GM18951 (cell line): Measurements from ENCODE around the gene GABRB1.
"Not testable (repeated sequence)": the region's sequence is repeated elsewhere in the genome, so short reads cannot be mapped to it uniquely, and the experiment has no call there.

Experiments used
- POLR2A ChIP-seq: IDR thresholded peaks from 4 replicates; pipeline ENCODE4 v1.6.1; 2011; ENCODE audit warnings: mild to moderate bottlenecking; ENCODE audit not compliant: insufficient read length, insufficient read depth; ENCODE audit errors: extremely low read depth
- in situ Hi-C: fragments of 300-500 bp; cut with MboI; formaldehyde crosslinking; loops from one replicate; pipeline ENCODE4 v1.12.0; 2022; ENCODE audit warnings: low sequenced_read_pairs, mixed read lengths, inconsistent platforms; ENCODE audit not compliant: unreplicated experiment

Gene GABRB1

DNA sequence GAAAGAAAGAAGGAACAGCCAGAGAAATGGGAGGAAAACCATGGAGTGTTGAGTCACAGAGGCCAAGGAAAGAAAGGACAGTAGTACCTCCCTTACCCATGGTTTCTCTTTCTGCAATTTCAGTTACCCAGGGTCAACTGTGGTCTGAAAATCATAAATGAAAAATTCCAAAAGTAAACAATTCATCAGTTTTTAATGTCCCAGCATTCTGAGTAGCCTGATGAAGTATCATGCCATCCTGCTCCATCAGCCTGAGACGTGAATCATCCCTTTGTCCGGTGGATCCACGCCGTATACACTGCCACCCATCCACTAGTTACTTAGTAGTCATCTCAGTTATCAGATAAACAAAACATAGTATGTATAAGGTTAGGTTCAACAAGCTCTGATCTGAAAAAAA lies 318.0 kb downstream of the GABRB1 start:
- in situ Hi-C loops: no loop called here
- no peak for TF ChIP-seq POLR2A

DNA sequence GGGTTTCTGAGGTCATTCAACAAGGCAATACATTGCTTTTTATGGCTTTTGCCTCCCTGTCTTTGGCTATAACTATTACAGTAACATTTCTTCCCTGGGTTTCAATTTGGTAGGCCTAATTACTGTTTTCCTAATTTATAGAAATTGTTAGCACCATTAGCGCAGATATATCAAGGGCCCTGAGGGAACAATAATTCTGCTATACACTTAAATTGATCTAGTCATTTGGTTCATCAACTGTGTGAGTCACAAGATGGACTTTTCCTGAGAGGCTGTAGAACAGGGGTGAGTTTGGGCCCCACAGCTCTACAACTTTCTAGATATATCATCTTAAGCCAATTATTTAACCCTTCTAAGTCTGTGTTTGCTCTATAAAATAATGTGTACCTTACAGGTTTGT lies 324.2 kb downstream of the GABRB1 start:
- TF ChIP-seq POLR2A: no peak
- in situ Hi-C loops: no loop called here

DNA sequence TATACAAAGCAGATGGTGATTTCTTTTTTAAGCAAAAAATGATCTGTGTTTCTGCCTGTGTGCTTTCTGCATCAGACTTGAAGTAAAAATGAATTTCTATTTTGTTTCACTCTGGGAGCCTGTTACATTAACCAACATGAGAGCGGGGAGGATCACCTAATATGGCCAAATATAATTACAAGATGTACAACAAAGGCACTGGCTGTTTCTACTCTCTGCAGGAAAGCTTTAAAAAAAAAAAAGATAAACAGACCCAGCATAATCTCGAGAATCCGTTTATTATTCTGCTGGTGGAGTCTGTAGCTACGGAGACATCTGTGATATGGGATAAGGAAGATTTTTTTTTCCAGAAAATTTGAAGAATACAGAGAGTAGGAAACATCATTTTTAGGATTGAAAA lies 328.5 kb downstream of the GABRB1 start:
- no peak for TF ChIP-seq POLR2A
- in situ Hi-C loops: no loop called here

DNA sequence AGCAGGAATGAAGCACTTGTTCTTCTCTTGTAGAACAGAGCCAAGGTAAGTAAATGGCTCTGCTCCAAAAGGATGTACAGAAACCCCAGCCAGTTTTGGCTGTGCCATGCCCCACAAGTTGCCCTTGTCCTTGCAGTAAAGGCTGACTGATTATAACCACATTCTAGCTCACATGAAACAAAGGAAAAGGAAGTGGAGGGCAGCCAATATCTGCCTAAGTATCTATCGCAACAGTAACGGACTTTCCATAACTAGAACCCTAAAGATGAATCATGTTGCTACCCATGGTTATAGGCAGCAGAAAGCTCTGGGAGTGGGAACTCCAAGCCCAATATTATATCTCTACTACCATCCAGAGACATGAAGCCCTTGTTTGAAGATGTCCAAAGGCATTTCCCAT lies 336.4 kb downstream of the GABRB1 start:
- in situ Hi-C loops: no loop called here

DNA sequence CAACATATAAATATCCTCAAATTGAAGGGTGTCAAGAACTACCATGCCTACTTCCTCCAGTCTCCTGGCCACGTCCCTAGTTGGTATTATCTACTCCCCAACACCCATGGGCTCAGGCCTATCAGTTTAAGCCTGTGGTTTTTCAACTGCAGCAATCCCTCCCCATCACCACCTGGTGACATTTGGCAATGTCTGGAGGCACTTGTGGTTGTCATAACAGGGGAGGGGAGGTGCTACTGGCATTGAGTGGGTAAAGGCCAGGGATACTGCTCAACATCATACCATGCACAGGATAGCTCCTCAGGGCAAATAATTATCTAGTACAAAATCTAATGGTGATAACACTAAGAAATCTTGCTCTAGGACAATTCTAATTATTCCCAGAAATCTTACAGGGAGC lies 336.8 kb downstream of the GABRB1 start:
- in situ Hi-C loops: no loop called here

More for the DNA sequence above, 336.4 kb downstream of the GABRB1 start:
- no peak for TF ChIP-seq POLR2A

DNA sequence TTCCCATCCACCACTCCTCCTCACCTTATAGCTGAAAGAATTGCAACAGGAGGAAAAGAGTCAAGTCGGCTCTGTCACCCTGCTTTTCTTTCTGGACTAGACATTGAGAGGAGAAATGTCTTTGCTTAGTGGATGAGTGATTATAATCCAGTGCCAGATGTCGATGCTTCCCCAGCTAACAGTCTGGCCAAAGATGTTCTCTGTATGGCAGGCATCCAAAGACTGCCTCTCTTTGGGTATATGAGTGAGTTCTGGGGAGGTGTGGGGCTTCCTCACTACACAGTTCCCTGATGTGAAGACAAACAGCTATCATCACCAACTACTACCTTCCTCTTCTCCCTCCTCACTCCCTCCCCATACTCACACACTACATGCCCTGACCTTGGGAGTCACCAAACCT lies 341.2 kb downstream of the GABRB1 start:
- no peak for TF ChIP-seq POLR2A
- in situ Hi-C loops: no loop called here

More for the DNA sequence above, 336.8 kb downstream of the GABRB1 start:
- no peak for TF ChIP-seq POLR2A

DNA sequence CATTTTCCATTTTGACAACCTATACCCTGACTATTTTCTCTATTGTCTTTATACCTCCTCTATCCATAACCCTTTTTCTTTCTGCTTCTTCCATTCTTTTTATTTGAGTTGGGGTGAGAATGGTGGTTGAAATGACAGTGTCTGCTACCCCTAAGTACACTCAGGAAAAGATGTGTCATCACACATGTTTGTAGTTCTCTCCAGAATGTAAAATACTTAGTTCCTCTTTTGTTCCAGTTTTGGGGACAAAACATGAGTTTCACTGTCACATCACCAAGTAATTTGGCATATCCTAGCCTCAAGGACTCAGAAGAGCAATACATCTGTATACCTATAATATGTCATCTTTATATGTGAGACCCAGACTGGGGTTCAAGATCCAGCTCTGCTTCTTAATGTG lies 341.8 kb downstream of the GABRB1 start:
- in situ Hi-C loops: no loop called here
- TF ChIP-seq POLR2A: no peak

DNA sequence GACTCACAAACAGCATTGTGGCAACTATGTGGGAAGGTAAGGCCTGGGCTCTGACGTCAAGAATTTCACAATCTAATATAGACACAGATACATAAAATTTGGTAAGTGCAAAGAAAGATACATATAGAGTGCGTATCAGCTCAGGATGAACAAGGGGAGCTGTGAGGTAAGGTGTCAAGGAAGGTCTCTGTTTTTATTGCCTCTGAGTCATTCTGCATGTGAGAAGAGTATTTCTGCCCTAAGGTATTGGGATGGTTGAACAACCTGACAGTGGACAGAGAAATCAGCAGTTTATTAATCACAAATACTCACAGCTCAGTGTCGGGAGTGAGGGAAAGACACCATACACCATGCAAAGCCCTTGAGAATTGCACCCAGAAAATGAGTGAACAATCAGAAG lies 342.3 kb downstream of the GABRB1 start:
- no peak for TF ChIP-seq POLR2A
- in situ Hi-C loops: no loop called here

DNA sequence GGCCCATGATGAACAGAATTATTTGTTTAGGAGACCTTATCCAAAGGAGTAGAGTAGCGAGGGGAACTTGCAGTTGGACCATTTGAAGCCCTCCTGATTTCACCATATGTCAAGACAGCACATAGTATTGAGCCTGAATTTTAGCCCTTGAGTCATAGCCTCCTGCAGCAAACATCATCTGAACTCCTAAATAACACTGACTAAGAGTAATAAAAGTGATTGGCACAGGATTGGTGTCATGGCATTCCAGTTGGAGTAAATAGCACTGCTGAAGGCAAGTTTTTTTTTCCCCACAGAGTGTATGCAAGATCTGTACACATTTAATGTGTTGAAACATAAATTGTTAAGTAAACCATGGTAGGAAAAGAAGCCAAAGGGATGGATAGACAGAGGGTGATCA lies 343.1 kb downstream of the GABRB1 start:
- no peak for TF ChIP-seq POLR2A
- in situ Hi-C loops: no loop called here

DNA sequence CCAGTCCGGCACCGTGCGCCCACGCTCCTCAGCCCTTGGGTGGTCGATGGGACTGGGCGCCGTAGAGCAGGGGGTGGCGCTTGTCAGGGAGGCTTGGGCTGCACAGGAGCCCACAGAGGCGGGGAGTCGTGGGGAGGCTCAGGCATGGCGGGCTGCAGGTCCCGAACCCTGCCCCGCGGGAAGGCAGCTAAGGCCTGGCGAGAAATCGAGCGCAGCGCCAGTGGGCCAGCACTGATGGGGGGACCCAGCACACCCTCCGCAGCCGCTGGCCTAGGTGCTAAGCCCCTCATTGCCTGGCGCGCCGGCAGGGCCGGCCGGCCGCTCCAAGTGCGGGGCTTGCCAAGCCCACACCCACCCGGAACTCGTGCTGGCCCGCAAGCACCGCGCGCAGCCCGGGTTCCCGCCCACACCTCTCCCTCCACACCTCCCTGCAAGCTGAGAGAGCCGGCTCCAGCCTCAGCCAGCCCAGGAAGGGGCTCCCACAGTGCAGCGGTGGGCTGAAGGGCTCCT lies 346.7 kb downstream of the GABRB1 start:
- in situ Hi-C loops: not testable (repeated sequence)

DNA sequence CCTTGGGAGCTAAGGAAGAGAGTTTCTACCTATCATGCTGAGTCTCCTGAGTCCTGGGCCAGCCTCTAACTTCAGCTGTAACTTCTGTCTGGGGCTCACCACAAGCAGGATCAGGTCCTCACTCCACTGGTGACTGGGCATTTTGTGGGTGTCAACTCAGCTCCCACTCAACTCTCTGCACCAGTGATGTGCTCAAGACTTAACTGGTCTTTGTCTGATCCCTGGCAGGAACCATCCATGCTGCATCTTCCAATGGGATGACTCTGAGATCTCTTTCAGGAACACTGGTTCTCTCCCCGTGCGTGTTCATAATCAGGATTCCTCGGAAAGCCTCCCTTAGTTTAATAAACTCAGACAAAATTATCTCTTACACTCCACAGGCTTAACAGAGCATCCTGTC lies 349.8 kb downstream of the GABRB1 start:
- TF ChIP-seq POLR2A: no peak
- in situ Hi-C loops: loop anchor here (10.0 kb wide), 1 partner anchor 446 kb away; no protein-coding TSS in a partner anchor

DNA sequence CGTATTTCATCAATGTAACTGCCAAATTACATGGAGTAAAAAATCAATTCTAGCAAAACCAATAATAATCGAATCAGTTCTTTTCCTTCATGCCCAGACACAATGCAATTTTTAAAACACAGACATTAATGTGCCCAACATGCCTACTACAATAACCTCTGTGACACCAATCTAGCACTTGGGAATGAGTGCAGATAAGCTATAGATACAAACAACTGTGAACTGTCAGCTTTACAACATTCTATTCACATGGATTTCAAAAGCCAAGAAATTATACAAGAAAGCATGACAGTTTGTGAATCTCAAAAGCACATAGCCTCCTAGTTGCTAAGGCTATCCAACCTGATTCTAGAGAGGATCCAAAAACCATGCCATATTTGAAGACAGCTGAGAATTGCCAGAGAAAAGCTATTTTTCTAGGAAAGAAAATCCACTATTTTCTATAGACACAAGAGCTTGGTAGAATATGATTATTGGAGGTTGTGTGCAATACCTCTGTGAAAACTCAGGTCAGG lies 351.5 kb downstream of the GABRB1 start:
- no peak for TF ChIP-seq POLR2A
- in situ Hi-C loops: loop anchor here (10.0 kb wide), 1 partner anchor 448 kb away; no protein-coding TSS in a partner anchor

DNA sequence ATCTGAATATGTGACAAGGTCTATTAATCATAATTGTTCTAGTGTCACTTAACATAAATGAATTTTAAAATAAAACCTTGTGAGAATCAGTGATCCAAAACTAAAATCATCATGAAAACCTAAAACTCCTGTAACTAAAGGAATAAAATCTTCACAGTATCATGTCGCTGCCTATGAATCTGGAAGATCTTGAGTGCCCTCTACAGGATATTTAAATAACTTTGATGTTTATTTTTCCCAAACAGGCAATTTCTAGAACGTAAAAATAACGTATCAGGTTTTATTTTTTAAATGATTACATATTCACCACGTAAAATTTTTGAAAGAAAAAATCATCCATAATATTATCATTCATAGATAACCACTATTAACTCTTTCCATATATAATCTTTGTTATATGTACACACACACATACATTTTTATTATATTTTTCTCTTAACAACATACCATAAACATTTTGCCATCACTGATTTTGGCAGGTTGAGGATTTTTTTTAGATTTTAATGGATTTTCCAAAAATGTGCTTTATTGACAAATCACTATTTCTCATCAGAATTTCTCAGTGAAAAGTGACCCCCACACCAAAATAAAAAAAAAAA lies 352.6 kb downstream of the GABRB1 start:
- in situ Hi-C loops: loop anchor here (10.0 kb wide), 1 partner anchor 449 kb away; no protein-coding TSS in a partner anchor
- no peak for TF ChIP-seq POLR2A

DNA sequence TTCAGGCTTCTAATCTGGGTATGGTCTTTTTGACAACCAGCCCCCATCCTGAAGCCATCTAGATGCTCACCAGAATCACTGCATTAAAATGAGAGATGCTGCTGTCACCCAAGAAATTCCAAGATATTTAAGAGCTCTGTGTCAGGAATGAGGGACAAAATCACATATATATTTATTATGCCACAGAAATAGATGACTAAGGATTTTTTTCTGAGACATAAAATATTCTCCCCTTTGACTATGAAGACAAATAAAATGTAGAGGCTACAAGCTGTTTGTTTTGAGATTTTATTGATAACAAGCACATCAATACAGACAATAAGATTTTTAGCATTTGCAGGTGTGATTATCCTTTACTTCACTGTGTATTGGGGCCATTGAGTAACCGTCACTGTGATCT lies 354.8 kb downstream of the GABRB1 start:
- in situ Hi-C loops: loop anchor here (10.0 kb wide), 1 partner anchor 451 kb away; no protein-coding TSS in a partner anchor

More for the DNA sequence above, 354.8 kb downstream of the GABRB1 start:
- no peak for TF ChIP-seq POLR2A
